HG03103 (cell line): ENCODE results near the gene PNMA6E.
"Not testable (repeated sequence)": the region's sequence is repeated elsewhere in the genome, so short reads cannot be mapped to it uniquely, and the experiment has no call there.

Experiments used
- ATAC-seq: cut with Tn5 transposase; IDR thresholded peaks from one replicate; pipeline ENCODE4 v1.9.1; 2021; ENCODE audit warnings: low read depth; ENCODE audit not compliant: unreplicated experiment

PNMA6E gene

GRCh38 chrX:153387987-153388721 lies 13.0 kb downstream of the PNMA6E start:
- no peak for ATAC-seq

- ATAC-seq = no peak
These were observed 13.8 kb downstream of the PNMA6E start for GRCh38 chrX:153387345-153387744.

DNA sequence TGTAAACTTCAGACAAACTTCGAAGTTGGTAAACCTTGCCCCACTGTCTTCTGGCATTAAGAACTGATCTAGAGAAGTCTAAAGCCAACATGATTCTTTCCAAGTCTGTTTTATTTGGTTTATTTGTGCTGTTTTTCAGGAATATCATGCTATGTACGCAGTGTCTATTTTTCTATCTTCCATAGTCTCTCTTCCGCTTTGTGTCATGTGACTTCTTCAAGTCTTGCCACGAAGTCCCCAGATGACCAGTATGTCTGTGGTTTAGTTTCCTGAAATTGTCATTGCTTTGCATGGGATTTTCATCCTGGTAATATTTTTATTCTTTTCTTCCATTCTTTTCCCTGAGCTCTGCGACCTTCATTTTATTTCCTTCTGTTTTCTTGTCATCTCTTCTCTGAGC lies 15.1 kb downstream of the PNMA6E start:
- ATAC-seq = no peak

DNA sequence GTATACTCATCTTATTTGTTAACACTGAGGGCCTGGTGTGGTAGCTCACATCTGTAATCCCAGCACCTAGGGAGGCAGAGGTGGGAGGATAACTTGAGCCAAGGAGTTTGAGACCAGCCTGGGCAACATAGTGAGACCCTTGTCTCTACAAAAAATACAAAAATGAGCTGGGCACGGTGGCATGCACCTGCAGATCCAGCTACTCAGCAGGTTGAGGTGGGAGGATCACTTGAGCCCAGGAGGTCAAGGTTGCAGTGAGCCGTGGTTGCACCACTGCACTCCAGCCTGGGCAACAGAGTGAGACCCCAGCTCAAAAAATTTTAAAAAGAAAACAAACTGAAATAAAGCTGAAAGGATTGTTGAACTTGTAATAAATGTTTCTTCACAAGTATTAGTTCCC lies 16.2 kb downstream of the PNMA6E start:
- not testable (repeated sequence) for ATAC-seq

DNA sequence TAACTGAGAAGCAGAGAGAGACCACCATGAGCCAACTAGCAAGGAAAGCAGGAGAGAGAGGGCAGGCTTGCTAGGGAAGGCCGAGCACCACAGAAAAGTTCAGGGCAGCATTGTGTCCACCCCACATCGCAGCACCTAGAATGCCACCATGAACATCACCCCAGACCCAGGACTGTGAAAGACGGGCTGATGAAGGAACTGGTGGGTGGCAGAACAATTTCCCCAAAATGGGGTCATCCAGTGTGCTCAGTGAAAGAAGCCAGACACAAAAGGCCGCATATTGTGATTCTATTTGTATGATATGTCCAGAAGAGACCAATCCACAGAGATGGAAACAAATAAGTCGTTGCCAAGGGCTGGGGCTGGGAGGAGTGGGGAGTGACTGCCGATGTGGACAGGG lies 16.8 kb downstream of the PNMA6E start:
- no peak for ATAC-seq

DNA sequence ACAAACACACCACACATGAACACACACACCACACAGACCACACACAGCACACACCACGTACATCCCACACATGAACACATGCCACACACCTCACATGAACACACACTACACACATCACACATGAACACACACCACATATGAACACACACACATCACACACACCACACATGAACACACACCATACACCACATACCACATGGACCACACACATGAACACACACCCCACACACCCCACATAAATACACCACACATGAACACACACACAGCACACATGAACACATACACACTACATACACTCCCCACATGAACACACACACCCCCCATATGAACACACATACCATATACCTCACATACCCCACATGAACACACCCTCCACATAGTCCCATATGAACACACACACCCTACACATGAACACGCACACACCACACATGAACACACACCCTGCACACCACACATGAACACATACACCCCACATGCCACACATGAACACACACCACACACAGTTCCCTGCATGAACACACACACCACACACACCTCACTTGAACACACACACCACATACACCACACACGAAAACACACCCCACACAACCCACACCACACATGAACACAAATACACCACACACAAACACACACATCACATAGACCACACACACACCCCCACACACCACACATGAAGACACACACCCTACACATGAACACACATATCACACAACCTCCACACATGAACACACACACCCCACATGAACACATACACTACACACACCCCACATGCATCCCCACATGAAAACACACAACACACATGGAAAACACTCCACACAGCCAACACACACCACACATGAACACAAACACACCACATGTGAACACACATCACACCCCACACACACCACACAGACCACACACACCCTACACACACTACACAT lies 18.3 kb downstream of the PNMA6E start:
- no peak for ATAC-seq

GRCh38 chrX:153381684-153382532 lies 19.2 kb downstream of the PNMA6E start:
- no peak for ATAC-seq

DNA sequence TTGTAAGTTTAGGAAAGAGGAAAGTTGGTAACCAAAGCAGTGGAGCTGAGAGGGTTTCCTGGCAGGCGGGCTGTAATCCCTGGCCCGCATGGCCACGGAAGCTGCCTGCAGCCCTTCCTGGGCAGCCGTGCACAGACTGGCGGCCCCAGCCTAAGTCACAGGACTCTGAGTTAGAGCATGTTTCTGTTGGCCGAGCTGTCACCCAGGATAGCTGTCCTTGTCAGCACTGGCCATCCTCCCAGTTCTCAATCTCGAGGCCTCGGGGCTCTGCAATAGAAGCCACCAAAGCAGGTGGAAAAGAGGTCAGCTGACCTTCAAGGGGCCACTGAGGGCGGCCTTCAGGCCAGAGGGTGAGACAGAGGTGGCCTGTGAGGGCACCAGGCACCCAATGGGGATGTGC lies 20.5 kb downstream of the PNMA6E start:
- ATAC-seq = no peak

DNA sequence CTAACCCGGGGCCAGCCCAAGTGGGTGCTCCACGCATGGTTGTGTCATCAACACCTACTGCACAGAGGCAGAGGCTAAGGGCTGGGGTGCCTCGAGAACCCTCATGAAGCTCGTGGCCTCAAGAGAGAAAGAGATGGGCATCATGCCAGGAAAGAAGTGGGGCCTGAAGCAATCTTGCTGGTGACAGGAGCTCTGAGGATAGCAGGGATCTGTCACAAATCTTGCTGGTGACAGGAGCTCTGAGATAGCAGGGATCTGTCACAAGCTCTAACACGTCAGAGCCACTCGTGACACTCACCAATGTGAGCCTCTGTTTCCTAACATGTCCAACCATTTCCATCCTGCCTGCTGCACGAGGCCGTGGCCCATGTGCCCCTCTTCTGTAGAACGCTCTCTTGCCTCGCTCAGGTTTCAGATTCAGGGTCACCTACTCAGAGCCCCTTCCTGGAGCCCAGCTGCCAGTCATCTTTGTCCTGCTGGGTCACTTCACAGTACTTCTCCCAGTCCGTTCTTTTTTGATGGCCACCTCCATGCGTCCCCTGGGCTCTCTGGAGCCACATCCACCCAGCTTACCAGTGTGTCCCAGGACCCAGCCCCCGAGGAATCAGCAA lies 21.1 kb downstream of the PNMA6E start:
- ATAC-seq = no peak

- ATAC-seq = no peak
These were observed 21.6 kb downstream of the PNMA6E start for GRCh38 chrX:153379508-153379907.

GRCh38 chrX:153378607-153379006 lies 22.5 kb downstream of the PNMA6E start:
- ATAC-seq = no peak

DNA sequence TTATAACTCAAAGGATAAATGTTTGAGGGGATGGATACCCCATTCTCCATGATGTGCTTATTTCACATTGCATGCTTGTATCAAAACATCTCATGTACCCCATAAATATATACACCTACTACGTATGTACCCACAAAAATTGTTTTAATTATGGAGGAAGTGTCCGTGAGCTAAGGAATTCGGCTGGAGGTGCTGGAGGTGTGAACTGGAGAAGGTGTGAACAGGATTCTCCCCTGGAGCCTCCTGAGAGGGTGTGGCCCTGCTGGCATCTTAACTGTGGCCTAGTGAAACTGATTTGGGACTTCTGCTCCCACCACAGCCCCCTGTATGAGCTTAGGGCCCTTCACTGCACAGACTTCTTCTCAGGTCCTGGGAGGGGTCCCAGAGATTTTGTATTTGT lies 23.4 kb downstream of the PNMA6E start:
- no peak for ATAC-seq

DNA sequence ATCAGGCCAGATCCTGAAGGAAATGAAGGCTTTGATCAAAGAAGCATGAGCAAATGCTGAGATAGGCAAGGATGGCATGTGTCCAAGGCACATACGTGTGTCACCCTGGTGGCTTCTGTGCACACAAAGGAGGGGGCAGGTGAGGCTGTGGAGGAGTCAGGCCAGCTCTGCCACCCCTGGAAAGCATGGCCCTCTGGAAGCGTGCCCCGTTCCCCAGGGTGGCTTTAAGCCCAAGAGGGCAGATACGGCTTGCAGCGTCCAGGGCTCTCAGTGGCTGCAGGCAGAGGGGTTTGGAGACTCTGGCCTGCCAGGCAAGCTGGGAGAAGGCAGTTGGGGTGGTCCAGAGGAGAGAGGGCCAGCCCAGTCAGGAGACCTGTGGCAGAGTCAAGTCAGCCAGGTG lies 25.6 kb downstream of the PNMA6E start:
- ATAC-seq = no peak

GRCh38 chrX:153374426-153374825 lies 26.7 kb downstream of the PNMA6E start:
- no peak for ATAC-seq

- no peak for ATAC-seq
These were observed 28.2 kb downstream of the PNMA6E start for GRCh38 chrX:153372949-153373348.

DNA sequence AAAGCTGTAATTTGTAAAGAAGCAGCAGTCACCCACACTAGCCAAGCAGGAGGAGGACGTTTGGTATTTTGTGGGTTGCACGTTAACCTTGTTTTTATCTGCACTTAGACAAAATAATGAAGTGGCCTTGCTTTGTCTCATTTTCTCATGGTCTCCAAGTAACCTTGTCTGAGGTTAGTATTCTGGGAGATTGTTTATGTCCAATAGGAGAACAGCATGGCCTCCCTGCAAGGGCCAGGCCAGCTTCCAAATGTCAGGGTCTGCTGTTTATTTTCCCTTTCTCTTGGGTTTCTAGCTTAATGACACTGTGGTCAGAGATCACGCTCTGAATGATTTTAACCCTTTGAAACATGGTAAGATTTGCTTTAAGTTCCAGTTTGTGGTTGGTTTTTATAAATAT lies 29.9 kb downstream of the PNMA6E start:
- ATAC-seq = no peak

DNA sequence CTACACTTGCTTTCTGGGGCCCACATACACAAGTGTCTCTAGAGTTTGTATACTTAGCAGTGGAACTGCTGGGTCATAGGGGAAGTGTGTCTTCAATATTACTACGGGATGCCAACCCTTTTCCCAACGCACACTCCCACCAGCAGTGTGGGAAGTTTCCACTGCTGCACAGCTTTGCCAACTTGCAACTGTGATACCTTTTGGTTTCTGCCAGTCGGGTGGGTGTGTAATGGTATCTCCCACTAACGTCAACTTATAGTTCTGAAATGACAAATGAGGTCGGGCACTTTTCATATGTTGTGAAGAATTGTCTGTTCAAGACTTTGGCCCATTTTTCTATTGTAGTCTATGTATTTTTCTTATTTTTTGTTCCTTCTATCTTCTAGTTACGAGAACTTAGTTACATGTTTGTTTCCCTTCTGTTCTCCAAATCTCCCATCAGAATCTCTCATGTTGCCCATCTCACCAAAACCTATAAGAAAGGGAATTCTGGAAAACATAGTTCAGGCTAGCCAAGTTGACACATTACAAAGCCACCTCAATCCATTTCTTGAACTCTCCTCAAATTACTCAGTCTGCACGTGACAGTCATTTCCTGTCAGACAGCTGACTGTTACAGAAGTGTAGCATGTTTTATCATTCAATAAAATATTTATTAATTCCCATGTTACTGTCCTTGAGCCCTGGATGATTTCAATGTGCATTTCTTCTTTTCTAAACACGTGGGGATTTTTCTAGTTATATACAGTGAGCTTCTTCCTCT lies 30.7 kb downstream of the PNMA6E start:
- no peak for ATAC-seq

- no peak for ATAC-seq
These were observed 34.1 kb downstream of the PNMA6E start for GRCh38 chrX:153366878-153367538.

GRCh38 chrX:153366119-153366518 lies 35.0 kb downstream of the PNMA6E start:
- no peak for ATAC-seq
